Astrocyte (in vitro differentiated cells and primary cell): ENCODE measurements around the gene HMGXB3. TPM values are rescaled to one million over a fixed set of nuclear protein-coding genes. Genes with fewer than 3 reads are reported as not detected.

Source experiments
- DNase-seq: peaks from one replicate; pipeline ENCODE4 v3.0.0-alpha.2; 2010; ENCODE audit warnings: low read depth
- FAIRE-seq: peaks from 2 replicates; lab custom pipeline; 2011; peaks lifted over from hg19 to GRCh38; lab: Jason Lieb, UNC
- H2AFZ ChIP-seq: 2 replicates; pipeline ENCODE4 v1.6.0; 2012; ENCODE audit warnings: low read depth, low read length, inconsistent platforms
- H3K27ac ChIP-seq: 2 replicates; pipeline ENCODE4 v1.5.1; 2011; ENCODE audit warnings: low read depth, low read length, inconsistent platforms
- H3K27me3 ChIP-seq: 2 replicates; pipeline ENCODE4 v1.6.0; 2011; ENCODE audit warnings: low read length, inconsistent platforms; ENCODE audit not compliant: insufficient read depth
- H3K36me3 ChIP-seq: 2 replicates; pipeline ENCODE4 v1.5.1; 2011; ENCODE audit warnings: low read length, inconsistent platforms; ENCODE audit not compliant: insufficient read depth
- H3K4me1 ChIP-seq: 2 replicates; pipeline ENCODE4 v1.5.1; 2011; ENCODE audit warnings: low read length, inconsistent platforms; ENCODE audit not compliant: insufficient read depth
- H3K4me2 ChIP-seq: 2 replicates; pipeline ENCODE4 v1.6.0; 2012; ENCODE audit warnings: low read length, inconsistent platforms
- H3K4me3 ChIP-seq: 2 replicates; pipeline ENCODE4 v1.5.1; 2011; ENCODE audit warnings: low read depth, mild to moderate bottlenecking, low read length, inconsistent platforms; ENCODE audit not compliant: insufficient read depth
- H3K79me2 ChIP-seq: 2 replicates; pipeline ENCODE4 v1.6.0; 2012; ENCODE audit warnings: mild to moderate bottlenecking, low read length, inconsistent platforms; ENCODE audit not compliant: insufficient read depth
- H3K9ac ChIP-seq: 2 replicates; pipeline ENCODE4 v1.6.0; 2012; ENCODE audit warnings: mild to moderate bottlenecking, low read length, inconsistent platforms
- H3K9me3 ChIP-seq: 2 replicates; pipeline ENCODE4 v1.5.1; 2012; ENCODE audit warnings: low read depth, mild to moderate bottlenecking, low read length, inconsistent platforms; ENCODE audit not compliant: insufficient read depth
- H4K20me1 ChIP-seq: 2 replicates; pipeline ENCODE4 v1.6.0; 2012; ENCODE audit warnings: low read length, inconsistent platforms; ENCODE audit not compliant: insufficient read depth
- H3K27ac Mint-ChIP-seq: one replicate; pipeline ENCODE4 v1.8.0; 2021; ENCODE audit warnings: mild to moderate bottlenecking, mixed read lengths; ENCODE audit not compliant: unreplicated experiment
- H3K27me3 Mint-ChIP-seq: one replicate; pipeline ENCODE4 v1.8.0; 2021; ENCODE audit warnings: low read depth, mixed read lengths; ENCODE audit not compliant: unreplicated experiment
- H3K36me3 Mint-ChIP-seq: one replicate; pipeline ENCODE4 v1.8.0; 2021; ENCODE audit warnings: low read depth, mixed read lengths; ENCODE audit not compliant: unreplicated experiment
- H3K4me1 Mint-ChIP-seq: one replicate; pipeline ENCODE4 v1.8.0; 2021; ENCODE audit warnings: low read depth, mixed read lengths; ENCODE audit not compliant: unreplicated experiment
- H3K4me3 Mint-ChIP-seq: one replicate; pipeline ENCODE4 v1.8.0; 2021; ENCODE audit warnings: mild to moderate bottlenecking, moderate library complexity, mixed read lengths; ENCODE audit not compliant: unreplicated experiment
- H3K9me3 Mint-ChIP-seq: one replicate; pipeline ENCODE4 v1.8.0; 2021; ENCODE audit warnings: mild to moderate bottlenecking, mixed read lengths; ENCODE audit not compliant: unreplicated experiment
- EZH2 ChIP-seq: IDR thresholded peaks from 2 replicates; pipeline ENCODE4 v1.6.1; 2012; ENCODE audit warnings: mild to moderate bottlenecking, low read length, inconsistent platforms; ENCODE audit not compliant: insufficient read depth
- total RNA-seq: library from RNA; stranded (reverse); gene quantifications from 2 replicates; pipeline ENCODE4 v1.2.1, GENCODE V29; 2021
- TF ChIP-seq, protein P1 (sequence below): IDR thresholded peaks from 2 replicates; pipeline ENCODE4 v1.5.1; 2011; ENCODE audit warnings: low read depth, mild to moderate bottlenecking, inconsistent platforms, low read length, moderate library complexity; ENCODE audit not compliant: insufficient read depth

Gene HMGXB3
- total RNA-seq, 1 donor from 2014 or later = 58.1 TPM

DNA sequence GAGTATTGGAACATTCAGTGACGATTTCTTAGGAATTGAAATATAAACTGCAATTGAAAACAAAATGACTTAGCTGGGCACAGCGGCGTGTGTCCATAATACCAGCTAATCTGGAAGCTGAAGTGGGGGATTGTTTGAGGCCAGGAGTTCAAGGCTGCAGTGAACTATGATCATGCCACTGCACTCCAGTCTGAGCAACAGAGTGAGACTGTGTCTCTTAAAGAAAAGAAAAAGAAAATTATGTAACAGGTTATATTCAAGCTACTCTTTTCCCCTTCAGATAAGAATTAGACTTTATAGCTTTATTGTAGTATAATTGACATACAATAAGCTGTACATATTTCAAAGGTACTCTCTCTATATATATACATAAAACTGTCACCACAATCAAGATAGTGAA is 33.6 kb upstream of the HMGXB3 start:
- no peak overlapping the region for H3K4me3 ChIP-seq
- DNase-seq (no peak), FAIRE-seq (no peak)
- no peak overlapping the region for H2AFZ ChIP-seq
- Mint-ChIP-seq H3K27me3 (no peaks in the 10 kb centered on the region), H3K27ac (no peak overlapping the region), H3K4me3 (no peak overlapping the region), H3K36me3 (no peaks in the 10 kb centered on the region), H3K9me3 (no peaks in the 10 kb centered on the region), H3K4me1 (no peaks in the 10 kb centered on the region)
- H3K27ac ChIP-seq = no peak overlapping the region
- H3K27me3 ChIP-seq = no peaks in the 10 kb centered on the region
- peaks cover 7% of the 10 kb centered on the region for H3K79me2 ChIP-seq
- H3K36me3 ChIP-seq = no peaks in the 10 kb centered on the region
- no peak overlapping the region for H3K9ac ChIP-seq
- TF ChIP-seq, protein P1, sequence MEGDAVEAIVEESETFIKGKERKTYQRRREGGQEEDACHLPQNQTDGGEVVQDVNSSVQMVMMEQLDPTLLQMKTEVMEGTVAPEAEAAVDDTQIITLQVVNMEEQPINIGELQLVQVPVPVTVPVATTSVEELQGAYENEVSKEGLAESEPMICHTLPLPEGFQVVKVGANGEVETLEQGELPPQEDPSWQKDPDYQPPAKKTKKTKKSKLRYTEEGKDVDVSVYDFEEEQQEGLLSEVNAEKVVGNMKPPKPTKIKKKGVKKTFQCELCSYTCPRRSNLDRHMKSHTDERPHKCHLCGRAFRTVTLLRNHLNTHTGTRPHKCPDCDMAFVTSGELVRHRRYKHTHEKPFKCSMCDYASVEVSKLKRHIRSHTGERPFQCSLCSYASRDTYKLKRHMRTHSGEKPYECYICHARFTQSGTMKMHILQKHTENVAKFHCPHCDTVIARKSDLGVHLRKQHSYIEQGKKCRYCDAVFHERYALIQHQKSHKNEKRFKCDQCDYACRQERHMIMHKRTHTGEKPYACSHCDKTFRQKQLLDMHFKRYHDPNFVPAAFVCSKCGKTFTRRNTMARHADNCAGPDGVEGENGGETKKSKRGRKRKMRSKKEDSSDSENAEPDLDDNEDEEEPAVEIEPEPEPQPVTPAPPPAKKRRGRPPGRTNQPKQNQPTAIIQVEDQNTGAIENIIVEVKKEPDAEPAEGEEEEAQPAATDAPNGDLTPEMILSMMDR = no peak
- no peak for TF ChIP-seq EZH2
- no peak overlapping the region for H3K4me2 ChIP-seq
- peaks cover 19% of the 10 kb centered on the region for H4K20me1 ChIP-seq
- peaks cover under 1% of the 10 kb centered on the region for H3K4me1 ChIP-seq
- no peaks in the 10 kb centered on the region for H3K9me3 ChIP-seq

DNA sequence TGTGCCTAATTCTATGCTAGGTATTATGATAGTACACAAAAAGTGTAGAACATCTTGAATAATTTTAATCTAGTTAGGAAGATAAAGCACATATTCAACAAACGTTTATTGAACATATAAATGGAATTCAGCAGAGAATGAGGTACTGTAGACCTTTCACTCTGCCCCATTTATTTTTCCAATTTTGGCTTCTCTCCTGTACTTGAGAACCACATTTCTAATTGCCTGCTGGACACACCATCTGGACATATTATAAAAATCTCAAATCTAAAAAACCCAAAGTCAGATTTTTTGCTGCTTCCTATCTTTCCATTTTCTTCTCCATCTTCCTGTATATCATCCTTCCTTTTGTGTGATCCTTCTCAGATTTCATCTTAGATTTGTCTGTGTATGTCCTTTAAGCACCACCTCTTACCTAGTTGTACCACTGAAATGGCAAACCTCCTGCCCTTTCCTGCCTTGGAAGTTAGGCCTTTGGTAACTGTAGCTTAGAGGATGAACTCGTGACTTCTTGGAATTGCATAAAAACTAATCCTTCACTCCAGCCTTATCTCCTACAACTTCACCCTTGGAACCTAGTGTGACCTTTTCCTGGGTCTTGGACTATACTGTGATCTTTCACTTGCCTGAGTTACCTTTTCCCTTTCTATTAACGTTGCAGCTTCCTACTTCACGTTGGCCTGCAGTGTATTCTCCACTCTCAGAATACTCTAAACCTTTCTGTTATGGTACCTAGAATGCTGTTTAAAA is 31.2 kb upstream of the HMGXB3 start:
- DNase-seq (no peak), FAIRE-seq (no peak)
- H3K4me1 ChIP-seq = no peaks in the 10 kb centered on the region
- H3K9me3 Mint-ChIP-seq = no peaks in the 10 kb centered on the region
- no peak overlapping the region for H3K4me2 ChIP-seq
- no peak overlapping the region for H3K9ac ChIP-seq
- no peak overlapping the region for H3K27ac Mint-ChIP-seq
- no peaks in the 10 kb centered on the region for H3K36me3 ChIP-seq
- H2AFZ ChIP-seq = no peak overlapping the region
- peaks cover 15% of the 10 kb centered on the region for H4K20me1 ChIP-seq
- H3K27ac ChIP-seq = no peak overlapping the region
- H3K27me3 Mint-ChIP-seq = no peaks in the 10 kb centered on the region
- H3K4me3 Mint-ChIP-seq = no peak overlapping the region
- H3K4me1 Mint-ChIP-seq = no peaks in the 10 kb centered on the region
- TF ChIP-seq, protein P1 = no peak
- TF ChIP-seq EZH2 = no peak
- H3K27me3 ChIP-seq = no peaks in the 10 kb centered on the region
- H3K9me3 ChIP-seq = no peaks in the 10 kb centered on the region
- no peak overlapping the region for H3K4me3 ChIP-seq
- no peaks in the 10 kb centered on the region for H3K36me3 Mint-ChIP-seq
- peaks cover 3% of the 10 kb centered on the region for H3K79me2 ChIP-seq

DNA sequence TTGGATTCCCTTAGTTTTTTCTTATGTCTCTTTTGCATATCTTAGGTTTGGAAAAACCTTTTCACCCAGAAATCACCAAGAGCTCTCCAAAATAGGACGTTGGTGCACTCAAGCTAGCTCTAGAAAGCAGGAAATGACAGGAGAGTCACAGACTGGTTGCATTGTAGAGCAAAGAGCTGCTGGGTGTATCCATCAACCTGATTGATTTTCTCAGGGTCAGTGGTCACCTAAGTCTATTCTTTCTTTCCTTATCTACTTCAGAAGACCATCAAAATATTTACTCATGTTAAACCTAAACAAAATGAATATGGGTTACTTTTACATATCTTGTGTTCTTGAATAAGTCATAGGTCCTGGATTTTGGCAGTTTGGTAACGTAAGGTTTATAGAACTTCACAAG is 25.1 kb upstream of the HMGXB3 start:
- no peak overlapping the region for H3K4me2 ChIP-seq
- peaks cover 7% of the 10 kb centered on the region for H4K20me1 ChIP-seq
- Mint-ChIP-seq H3K9me3 (no peaks in the 10 kb centered on the region), H3K4me3 (no peak overlapping the region), H3K27ac (no peak overlapping the region), H3K36me3 (peaks cover 3% of the 10 kb centered on the region), H3K4me1 (peaks cover 9% of the 10 kb centered on the region), H3K27me3 (no peaks in the 10 kb centered on the region)
- no peaks in the 10 kb centered on the region for H3K4me1 ChIP-seq
- TF ChIP-seq, protein P1 = no peak
- no peak for TF ChIP-seq EZH2
- H3K4me3 ChIP-seq = no peak overlapping the region
- peaks cover 2% of the 10 kb centered on the region for H3K36me3 ChIP-seq
- H3K27me3 ChIP-seq = no peaks in the 10 kb centered on the region
- FAIRE-seq = no peak
- H3K9me3 ChIP-seq = no peaks in the 10 kb centered on the region
- no peaks in the 10 kb centered on the region for H3K79me2 ChIP-seq
- no peak overlapping the region for H3K27ac ChIP-seq
- no peak overlapping the region for H2AFZ ChIP-seq
- H3K9ac ChIP-seq = no peak overlapping the region
- DNase-seq = no peak
